HG02763 (cell line): Measurements from ENCODE around the gene CHCHD3.

Experiments
- ATAC-seq: cut with Tn5 transposase; IDR thresholded peaks from one replicate; pipeline ENCODE4 v1.9.1; 2021; ENCODE audit warnings: mild to moderate bottlenecking, moderate library complexity; ENCODE audit not compliant: unreplicated experiment

CHCHD3 gene

DNA sequence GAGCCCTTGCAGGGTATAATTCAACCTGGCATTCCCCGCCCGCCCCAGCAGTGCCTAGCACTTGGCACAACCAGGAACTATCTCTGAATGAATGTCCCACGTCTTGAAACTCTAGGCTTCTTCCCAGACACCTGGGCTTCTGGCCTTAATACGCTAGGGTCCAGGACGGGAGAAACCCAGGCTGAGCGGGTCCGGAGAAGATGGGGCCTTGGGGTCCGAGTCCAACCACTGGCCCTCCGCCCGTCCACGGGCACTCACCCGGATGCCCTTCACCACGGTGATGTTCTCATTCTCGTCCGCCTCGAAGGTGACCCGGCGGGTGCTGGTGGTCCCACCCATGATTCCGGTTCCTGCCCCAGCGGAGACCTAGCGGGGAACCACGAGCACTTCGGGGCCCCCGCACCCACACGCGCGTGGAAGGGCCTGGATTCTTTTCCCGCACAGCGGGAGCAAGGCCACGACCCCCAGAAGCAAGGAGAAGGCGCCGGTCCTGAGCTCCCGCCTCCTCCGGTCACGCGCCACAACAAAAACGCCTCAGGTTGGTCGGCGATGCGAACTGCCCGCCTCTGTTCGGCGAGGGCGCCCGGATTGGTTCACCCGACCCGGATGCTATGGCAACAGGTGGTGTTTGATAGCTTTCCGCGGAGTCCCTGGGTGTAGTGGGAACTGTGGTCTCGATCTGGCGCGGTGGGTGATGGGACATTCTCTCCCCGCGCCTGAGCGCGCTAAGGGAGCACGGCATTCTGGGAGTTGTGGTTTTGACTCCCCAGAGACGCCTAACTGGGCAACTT is at the start of gene CHCHD3:
Gene CHCHD3, minus strand, starts transcription at position 492 of the 791 bp plus-strand sequence. Its CDS starts 153 bp downstream, at position 339.
- ATAC-seq: peak; percentile 100

- no peak for ATAC-seq
Observed at GRCh38 chr7:133130166-133130565, 48.3 kb upstream of the CHCHD3 start.

GRCh38 chr7:133126422-133126821 is 44.5 kb upstream of the CHCHD3 start:
- ATAC-seq: no peak

DNA sequence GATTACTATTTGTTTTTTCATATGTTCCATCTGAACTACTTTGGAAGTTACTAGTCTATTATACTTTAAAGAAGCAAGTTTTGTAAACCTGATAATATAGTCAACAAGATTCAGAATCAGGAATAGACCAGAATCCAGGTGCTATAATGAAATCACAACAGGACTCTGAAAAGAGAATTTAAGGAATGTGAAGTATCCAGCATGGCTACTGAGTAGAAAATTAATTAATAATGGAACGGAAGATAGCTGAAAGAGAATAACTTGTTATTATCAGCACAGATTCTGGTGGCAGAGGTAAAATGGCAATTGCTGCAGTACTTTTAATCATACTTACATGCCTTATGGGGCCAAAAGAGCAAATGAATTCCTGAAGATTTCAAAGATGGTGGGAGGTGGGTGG is 43.1 kb upstream of the CHCHD3 start:
- ATAC-seq: no peak

GRCh38 chr7:133121175-133121844 is 39.4 kb upstream of the CHCHD3 start:
- ATAC-seq: no peak

DNA sequence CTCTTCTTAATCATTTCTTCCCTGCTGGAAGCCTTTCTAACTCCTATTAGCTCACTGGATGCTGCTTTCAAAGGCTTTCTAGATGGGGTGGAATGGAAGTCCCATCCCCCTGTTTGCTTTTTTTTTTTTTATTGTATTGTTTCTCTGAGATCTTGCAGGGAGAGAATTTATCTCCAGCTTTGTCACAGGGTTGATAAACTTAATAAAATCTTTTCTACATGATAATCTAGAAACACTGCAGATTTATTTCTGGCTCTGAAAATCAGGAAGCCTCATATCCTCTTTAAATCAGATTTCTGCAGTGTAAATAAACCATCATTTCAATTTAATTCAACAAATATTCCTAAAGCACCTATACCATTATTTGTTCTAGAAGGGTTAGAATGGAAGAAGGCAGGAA is 37.2 kb upstream of the CHCHD3 start:
- no peak for ATAC-seq

DNA sequence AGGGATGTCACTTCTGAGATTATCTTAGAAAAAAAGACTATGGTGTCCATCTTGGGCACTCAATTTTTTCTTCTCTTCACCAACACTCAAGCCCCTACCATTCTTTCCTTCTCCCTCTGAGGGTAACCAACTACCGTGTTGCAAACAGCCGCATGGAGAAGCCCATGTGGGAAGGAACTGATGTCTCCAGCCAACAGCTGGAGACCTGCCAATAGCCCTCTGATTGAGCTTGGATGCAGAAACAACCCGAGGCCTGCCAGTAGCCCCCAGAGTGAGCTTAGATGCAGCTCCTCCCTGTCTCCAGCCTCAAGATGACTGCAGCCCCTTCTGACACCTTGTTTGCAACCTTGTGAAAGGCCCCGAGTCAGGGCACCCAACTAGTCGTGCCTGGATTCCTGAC is 36.4 kb upstream of the CHCHD3 start:
- ATAC-seq: no peak

- no peak for ATAC-seq
Observed at GRCh38 chr7:133117452-133117851, 35.6 kb upstream of the CHCHD3 start.

- no peak for ATAC-seq
Observed at GRCh38 chr7:133115596-133115995, 33.7 kb upstream of the CHCHD3 start.

- ATAC-seq: no peak
Observed at GRCh38 chr7:133114519-133114918, 32.6 kb upstream of the CHCHD3 start.

DNA sequence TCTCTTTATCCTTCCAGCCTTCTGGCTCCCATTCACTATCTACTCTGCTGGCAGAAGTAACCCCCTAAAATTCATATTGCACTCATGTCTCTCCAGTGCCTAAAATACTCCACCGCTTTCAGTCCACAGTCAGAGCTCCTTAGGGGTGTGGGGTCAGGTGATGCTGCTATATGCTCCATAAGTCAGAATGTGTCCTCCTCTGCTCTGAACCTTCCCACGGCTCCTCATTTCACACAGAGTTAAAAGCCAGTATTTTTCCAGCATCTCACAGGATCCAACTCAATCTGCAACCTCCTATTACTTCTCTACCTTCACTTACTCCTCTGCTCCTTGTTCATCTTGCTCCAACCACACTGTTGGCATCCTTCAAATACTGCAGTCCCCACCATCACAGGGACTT is 31.1 kb upstream of the CHCHD3 start:
- ATAC-seq: no peak

DNA sequence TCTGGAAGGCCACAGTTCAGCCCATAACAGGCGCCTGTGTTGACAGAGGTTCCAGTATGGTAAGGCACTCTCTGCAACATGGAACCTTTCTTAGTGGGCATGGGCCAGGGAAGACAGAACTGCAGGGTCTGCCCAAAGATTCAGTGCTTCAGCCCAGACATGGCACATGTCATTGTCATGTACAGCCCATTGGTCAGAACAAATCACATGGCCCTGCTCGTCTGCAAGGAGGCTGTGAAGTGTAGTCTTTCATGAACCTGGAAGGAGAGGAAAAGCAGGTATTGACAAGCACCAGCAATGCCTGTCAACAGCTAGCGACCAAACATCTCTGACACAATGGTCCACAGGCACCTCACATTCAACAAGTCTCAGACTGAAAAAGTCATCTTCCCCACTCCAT is 30.4 kb upstream of the CHCHD3 start:
- no peak for ATAC-seq

- no peak for ATAC-seq
Observed at GRCh38 chr7:133110312-133110711, 28.4 kb upstream of the CHCHD3 start.

GRCh38 chr7:133109816-133110215 is 27.9 kb upstream of the CHCHD3 start:
- no peak for ATAC-seq

GRCh38 chr7:133108023-133108422 is 26.1 kb upstream of the CHCHD3 start:
- ATAC-seq: no peak

DNA sequence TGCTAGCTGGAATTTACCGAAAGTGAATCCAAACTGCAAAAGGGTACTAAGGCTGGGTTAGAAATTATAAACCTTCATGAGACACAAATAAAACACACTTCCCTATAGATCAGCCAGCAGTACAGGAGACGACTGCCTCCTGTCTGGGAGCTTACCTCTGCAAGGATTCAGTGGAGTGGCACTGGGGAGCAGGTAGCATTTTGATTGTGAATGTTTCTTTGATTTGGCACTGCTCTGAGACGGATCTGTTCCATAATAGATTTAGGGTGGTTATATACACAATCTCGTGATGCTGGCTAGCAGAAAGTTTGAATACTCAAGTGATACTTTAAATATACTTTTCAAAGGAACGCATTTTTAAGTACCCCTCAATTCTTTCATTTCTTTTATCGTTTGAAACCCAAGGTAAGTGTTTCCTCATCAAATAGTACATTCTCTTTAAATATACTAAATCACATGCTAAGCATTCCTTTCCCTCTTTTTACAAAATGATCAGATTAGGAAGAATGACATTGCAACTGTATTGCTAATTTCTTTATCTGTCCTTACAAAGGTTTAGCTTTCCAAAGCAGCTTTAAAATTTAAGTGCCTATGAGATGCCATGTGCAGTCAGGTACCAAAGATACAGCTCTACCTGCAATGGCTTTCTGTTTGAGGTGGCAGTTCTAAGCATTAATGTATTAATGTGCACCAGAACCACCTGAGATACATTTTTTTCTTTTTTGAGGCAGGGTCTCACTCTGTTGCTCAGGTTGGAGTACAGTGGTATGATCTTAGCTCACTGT is 20.6 kb upstream of the CHCHD3 start:
- no peak for ATAC-seq

- ATAC-seq: no peak
Observed at GRCh38 chr7:133099633-133100286, 17.9 kb upstream of the CHCHD3 start.

- no peak for ATAC-seq
Observed at GRCh38 chr7:133095119-133095671, 13.3 kb upstream of the CHCHD3 start.

- ATAC-seq: no peak
Observed at GRCh38 chr7:133091943-133092464, 10.1 kb upstream of the CHCHD3 start.

GRCh38 chr7:133082390-133082766 is 488 bp upstream of the CHCHD3 start:
- no peak for ATAC-seq
